ENCODE data around the gene PTPRU.

GRCh38 chr1:29282924-29283803 lies 46.8 kb downstream of the PTPRU start:
- TF ChIP-seq CTCF (IDR thresholded peaks at IDR 0.05; ENCODE audit: low read depth, low read length, poor library complexity, severe bottlenecking) (no peak), EZH2phosphoT487 (IDR thresholded peaks at IDR 0.05; ENCODE audit: borderline replicate concordance, low read length) (no peak)
